Fibroblast of skin of right biceps (primary cell): ENCODE data around the gene BCL2L1.
"Not testable (repeated sequence)": the region's sequence is repeated elsewhere in the genome, so short reads cannot be mapped to it uniquely, and the experiment has no call there.

Source experiments
- DNase-seq: peaks from one replicate; pipeline ENCODE4 v3.0.0-alpha.2; 2013

Gene BCL2L1

DNA sequence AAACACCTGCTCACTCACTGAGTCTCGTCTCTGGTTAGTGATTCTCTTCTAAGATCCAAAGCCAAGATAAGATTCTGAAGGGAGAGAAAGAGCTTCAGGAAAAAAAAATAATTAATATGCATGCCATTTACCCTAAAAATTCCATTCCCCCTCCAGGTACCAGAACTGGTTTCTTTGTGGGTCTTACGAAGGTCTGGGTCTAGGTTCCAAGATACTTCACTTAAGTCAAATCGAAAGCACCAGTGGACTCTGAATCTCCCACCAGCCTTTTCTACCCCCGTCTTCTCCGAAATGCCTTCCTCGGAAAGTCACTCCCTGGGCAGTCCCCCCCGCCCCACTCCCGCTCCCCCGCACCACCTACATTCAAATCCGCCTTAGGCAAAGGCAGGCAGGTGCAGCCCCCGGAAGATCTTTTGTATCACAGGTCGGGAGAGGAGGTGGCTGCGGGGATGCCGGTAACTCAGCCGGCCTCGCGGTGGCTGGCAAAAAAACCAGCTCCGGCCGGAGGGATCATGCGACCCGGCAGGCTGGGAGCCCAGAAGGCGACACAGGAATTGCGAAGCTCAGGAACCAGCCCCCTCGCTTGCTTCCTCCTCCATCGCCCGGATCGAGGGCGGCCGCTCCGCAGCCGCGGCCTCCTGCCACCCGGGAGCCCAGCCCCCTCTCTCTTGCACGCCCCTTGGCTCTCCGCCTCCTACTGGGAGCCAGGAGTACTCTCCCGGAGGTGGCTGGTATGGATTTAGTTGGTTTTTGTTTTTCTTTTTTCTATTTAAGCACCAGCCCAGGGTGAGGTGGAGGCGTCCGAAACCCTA, at the start of gene BCL2L1:
Gene BCL2L1 (minus strand): TSS at position 612 of the 812 bp plus-strand sequence. CDS start 650 bp downstream, outside the sequence.
- DNase-seq: peak; percentile 87

DNA sequence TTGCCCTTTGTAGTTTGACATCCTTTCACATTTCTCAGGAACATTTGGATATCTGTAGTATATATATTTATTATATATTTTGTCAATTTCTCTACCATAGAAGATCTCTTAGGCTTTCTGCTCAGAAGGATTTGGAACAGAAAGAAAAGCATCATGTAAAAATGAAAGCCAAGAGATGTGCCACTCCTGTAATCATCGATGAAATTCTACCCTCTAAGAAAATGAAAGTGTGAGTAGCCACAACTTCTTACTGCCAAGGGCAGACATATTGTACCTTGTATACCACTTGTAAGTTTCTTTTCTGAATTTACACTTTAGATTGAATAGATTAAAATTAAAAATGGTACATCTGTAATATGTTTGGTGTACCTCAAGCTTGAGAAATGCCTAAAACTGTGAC, 47.6 kb upstream of the BCL2L1 start:
- DNase-seq: no peak

GRCh38 chr20:31769681-31770080, 47.0 kb upstream of the BCL2L1 start:
- DNase-seq: no peak

DNA sequence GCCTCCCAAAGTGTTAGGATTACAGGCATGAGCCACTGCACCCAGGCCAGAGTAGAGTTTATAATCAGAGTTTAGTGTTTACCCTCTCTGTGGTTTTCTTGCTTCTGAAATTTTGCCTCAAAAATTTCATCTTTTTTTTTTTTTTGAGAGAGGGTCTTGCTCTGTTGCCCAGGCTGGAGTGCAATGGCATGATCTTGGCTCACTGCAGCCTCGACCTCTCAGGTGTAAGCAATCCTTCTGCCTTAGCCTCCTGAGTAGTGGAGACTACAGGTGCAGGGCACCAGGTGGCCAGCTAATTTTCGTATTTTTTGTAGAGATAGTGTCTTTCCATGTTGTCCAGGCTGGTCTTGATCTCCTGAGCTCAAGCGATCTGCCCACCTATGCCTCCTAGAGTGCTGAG, 45.1 kb upstream of the BCL2L1 start:
- no peak for DNase-seq

DNA sequence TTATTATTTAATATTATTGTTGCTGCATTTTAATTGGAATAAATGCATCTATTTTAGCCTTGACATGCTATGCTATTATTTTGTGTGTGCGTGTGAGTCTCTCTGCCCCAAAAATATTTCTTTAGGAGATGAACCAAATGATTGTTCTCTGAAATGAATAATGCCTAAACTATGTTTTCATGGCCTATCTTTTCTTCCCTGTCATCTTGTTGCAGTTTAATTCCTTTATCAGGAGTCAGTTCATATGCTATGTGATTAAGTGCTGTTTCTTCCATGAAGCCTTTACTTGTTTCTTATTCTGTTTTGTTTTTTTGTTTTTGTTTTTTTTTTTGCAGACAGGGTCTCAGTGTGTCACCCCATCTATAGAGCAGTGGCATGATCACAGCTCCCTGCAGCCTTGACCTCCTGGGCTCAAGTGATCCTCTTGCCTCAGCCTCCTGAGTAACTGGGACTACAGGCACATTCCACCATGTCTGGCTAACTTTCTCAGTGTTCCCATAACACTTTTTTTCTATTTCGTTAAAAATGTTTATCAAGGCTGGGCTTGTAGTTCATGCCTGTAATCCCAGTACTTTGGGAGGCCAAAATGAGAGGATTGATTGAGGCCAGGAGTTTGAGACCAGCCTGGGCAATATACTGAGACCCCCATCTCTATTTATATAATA, 42.1 kb upstream of the BCL2L1 start:
- DNase-seq: peak; percentile 54

- peak; percentile 23 for DNase-seq
These were observed 38.0 kb upstream of the BCL2L1 start for GRCh38 chr20:31760519-31761240.

GRCh38 chr20:31759836-31760518, 37.3 kb upstream of the BCL2L1 start:
- DNase-seq: no peak

GRCh38 chr20:31758991-31759390, 36.3 kb upstream of the BCL2L1 start:
- no peak for DNase-seq

DNA sequence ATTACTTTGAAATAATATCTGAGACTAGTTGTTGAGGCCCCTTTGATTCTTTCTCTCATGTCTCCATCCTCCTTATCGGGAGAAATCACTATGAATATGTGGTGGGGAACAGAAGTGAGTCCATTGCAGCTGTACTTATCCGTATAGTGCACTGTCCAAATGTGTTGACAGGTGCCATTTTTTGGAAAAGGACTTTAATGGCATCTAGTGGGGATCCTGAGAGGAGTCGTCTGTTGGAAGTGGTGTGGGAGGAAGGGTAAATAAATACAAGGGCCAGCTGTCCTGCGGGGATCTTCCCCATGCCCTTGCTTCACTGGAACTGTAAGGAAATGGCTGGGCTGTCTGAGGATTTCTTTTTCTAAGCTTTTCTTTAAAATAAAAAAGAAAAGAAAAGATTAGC, 35.9 kb upstream of the BCL2L1 start:
- DNase-seq: no peak

DNA sequence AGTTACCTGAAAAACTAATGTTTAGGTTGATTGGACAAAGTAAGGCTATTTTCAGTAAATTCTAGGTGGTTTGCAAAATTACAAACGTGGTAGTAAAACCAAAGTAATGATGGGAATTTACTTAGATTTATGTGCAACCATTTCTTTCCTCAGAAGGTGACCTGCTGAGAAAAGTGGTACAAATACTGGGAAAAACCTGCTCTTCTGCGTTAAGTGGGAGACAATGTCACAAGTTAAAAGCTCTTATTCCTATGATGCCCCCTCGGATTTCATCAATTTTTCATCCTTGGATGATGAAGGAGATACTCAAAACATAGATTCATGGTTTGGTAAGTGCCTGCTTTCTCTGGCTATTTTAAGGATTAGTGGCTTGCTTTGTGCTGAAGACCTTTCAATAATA, 34.6 kb upstream of the BCL2L1 start:
- no peak for DNase-seq

- DNase-seq: peak; percentile 92
These were observed 28.5 kb upstream of the BCL2L1 start for GRCh38 chr20:31751126-31751525.

DNA sequence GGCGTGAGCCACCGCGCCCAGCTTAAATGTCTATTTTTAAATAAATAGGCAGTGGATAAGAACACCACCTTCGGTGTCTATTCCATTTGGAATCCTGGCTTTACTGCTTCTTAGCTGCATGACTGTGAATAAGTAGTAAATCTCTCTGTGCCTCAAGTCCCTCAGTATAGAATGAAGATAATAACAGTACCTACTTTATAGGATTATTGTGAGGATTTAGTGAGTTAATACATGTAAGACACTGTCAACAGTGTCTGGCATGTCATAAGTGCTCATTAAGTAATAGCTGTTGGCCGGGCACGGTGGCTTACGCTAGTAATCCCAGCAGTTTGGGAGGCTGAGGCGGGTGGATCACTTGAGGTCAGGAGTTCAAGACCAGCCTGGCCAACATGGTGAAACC, 26.6 kb upstream of the BCL2L1 start:
- DNase-seq: no peak

DNA sequence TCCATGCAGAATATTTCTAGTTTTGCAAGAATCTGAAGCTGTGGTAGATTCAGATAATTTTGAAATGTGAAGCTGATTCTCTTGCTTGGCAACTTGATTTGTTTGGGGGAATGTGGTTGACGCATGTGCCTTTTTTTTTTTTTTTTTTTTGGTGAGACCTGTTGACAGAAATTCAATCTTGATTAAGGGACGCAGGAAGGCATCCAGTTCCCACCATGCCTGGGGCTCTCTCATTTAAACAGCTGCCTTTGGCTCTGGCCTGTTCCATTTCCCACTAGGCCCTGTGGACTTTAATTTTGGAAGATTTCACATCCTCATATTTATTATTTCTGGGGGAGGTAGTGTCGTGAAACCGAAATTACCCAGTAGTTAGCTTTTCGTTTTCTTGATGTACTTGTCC, 25.0 kb upstream of the BCL2L1 start:
- DNase-seq: peak; percentile 72

DNA sequence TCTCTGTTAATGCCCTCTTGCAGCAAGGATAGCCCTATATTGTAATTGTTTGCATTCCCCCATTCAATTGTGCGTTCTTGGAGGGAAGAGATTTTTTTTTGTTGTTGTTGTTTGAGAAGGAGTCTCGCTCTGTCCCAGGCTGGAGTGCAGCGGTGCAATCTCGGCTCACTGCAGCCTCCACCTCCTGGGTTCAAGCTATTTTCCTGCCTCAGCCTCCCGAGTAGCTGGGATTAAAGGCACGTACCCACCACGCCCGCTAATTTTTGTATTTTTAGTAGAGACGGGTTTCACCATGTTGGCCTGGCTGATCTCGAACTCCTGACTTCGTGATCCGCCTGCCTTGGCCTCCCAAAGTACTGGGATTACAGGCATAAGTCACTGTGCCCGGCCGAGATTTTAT, 24.4 kb upstream of the BCL2L1 start:
- not testable (repeated sequence) for DNase-seq

DNA sequence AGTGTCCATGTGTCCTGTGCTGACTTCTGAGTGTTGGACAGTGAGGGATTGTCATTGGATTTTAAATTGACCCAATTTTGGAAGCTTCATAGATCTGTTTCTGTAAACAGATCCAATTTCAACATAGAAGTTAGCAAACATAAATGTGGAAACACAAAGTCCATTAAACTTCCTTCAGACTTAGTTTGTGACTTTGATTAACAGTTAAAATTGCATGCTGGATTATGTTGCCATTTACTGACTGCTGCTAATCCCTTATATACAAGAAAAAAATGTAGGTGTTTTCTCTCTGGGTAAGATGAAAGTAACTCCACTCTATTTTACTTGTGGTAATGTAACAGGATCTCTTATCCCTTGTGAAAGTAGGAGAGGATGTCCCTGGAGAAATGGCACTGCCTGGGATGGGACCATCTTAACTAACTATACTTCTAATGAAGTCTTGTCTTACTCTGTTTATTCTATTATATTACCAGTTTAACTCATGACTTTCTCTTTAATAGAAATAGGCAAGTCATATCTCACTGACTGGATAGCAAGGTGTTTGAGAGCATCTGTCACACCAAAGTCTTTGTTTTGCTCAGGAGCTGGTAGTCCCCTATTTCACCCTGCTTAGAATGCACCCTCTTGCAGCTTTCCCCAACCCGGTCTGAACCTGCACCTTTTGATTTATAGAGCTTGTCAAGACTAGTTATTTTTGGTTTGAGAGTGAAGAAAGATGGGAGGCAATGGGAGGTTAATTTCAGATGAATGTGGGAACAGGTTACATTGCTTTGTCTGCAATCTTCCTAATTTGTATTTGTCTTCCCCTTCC, 23.6 kb upstream of the BCL2L1 start:
- DNase-seq: no peak

- DNase-seq: no peak
These were observed 18.1 kb upstream of the BCL2L1 start for GRCh38 chr20:31740656-31741323.

DNA sequence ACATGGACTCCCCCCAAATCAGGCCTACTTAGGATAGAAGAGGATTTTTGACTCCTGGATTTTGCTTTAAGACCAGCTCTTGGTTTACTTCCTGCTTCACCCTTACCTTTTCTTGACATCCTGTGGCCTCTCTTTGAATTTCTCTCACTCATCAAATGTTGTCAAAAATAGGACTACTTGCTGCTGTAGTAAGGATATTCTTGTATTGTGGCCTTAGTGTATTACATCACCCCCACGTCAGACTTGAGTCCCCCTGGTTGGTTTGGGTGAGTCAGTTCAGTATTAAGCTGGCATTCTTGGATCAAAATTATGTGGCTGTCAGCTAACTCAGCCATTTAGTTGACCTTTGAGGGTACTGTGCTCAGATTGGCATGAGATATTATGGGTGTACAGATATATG, 17.5 kb upstream of the BCL2L1 start:
- DNase-seq: peak; percentile 65

- no peak for DNase-seq
These were observed 16.9 kb upstream of the BCL2L1 start for GRCh38 chr20:31739550-31739977.

- DNase-seq: peak; percentile 98
These were observed 16.3 kb upstream of the BCL2L1 start, which contains the start of gene TPX2 for GRCh38 chr20:31738729-31739549. TSS of gene TPX2 (plus strand) at chr20:31739290. CDS start at chr20:31757477, 18,187 bp downstream.

GRCh38 chr20:31731321-31731717, 8.7 kb upstream of the BCL2L1 start:
- DNase-seq: no peak
